MG63 (cell line): Measurements from ENCODE around the gene ATP1B1. TPM values are rescaled to one million over a fixed set of nuclear protein-coding genes. Genes with fewer than 3 reads are reported as not detected.
A peak's percentile ranks its signal among the peaks of the same experiment; 100 is the strongest.

Experiments
- DNase-seq: peaks from one replicate; pipeline ENCODE4 v3.0.0-alpha.2; 2020
- H3K27me3 ChIP-seq: fragments of 250-450 bp; sonication (Bioruptor Pico); 2 replicates; pipeline ENCODE4 v1.5.1; 2020; ENCODE audit warnings: mild to moderate bottlenecking, moderate library complexity
- H3K36me3 ChIP-seq: fragments of 250-450 bp; sonication (Bioruptor Pico); 2 replicates; pipeline ENCODE4 v1.5.1; 2020; ENCODE audit warnings: mild to moderate bottlenecking, moderate library complexity
- H3K4me3 ChIP-seq: fragments of 250-450 bp; sonication (Bioruptor Pico); 2 replicates; pipeline ENCODE4 v1.5.1; 2020; ENCODE audit warnings: mild to moderate bottlenecking, moderate library complexity
- H3K9me3 ChIP-seq: fragments of 250-450 bp; sonication (Bioruptor Pico); 2 replicates; pipeline ENCODE4 v1.5.1; 2020; ENCODE audit warnings: mild to moderate bottlenecking, moderate library complexity
- total RNA-seq: library from RNA; depleted of rRNA; stranded (reverse); fragments of >200 nt; shearing (Covaris generic); gene quantifications from 2 replicates; pipeline ENCODE4 v1.2.3, GENCODE V29; 2014; ENCODE audit warnings: low replicate concordance; rRNA removed

The ATP1B1 gene
- total RNA-seq: 2.5 and 3.7 TPM in 2 replicates

DNA sequence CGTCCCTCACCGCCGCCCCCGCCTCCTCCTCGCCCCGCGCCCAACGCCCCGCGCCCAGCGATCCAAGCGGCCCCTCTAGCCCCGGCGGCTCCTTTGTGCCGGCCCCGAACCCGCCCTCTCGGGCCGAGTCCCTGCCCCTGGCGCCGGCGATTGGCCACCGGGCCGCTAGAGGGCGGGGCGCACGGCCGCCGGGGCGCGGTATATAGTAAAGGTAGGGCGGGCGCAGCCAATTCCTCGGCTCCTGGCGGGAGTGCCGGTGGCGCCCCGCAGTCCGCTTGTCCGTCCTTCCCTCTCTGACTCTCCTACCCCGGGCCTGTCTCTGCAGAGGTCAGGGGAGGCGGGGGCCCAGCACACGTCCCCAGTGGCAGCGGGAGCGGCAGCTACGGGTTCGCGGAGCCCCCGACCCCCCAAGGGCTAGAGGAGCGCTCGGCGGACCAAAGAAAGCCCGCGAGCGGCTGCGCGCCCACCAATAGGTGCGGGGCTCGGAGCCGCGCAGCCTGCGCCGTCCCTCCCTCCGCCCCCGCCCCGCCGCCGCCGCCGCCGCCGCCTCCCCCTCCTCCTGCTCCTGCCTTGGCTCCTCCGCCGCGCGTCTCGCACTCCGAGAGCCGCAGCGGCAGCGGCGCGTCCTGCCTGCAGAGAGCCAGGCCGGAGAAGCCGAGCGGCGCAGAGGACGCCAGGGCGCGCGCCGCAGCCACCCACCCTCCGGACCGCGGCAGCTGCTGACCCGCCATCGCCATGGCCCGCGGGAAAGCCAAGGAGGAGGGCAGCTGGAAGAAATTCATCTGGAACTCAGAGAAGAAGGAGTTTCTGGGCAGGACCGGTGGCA lies at the start of gene ATP1B1:
ATP1B1 (plus strand) TSS at position 596 of the 826 bp plus-strand sequence; CDS start at position 736, 140 bp downstream.
- Histone ChIP-seq H3K9me3 (no peaks in the 10 kb centered on the region), H3K4me3 (peak within 1 kb of the TSS; percentile 89), H3K27me3 (peaks cover 17% of the 10 kb centered on the region), H3K36me3 (no peaks in the 10 kb centered on the region)
- peak; percentile 85 for DNase-seq

GRCh38 chr1:169059421-169059820 lies 47.1 kb upstream of the ATP1B1 start:
- Histone ChIP-seq H3K36me3 (no peaks in the 10 kb centered on the region), H3K9me3 (no peaks in the 10 kb centered on the region), H3K27me3 (0 out of 2 replicates have a peak, but pooled peaks cover 2% of the 10 kb centered on the region), H3K4me3 (no peak overlapping the region)
- no peak for DNase-seq

DNA sequence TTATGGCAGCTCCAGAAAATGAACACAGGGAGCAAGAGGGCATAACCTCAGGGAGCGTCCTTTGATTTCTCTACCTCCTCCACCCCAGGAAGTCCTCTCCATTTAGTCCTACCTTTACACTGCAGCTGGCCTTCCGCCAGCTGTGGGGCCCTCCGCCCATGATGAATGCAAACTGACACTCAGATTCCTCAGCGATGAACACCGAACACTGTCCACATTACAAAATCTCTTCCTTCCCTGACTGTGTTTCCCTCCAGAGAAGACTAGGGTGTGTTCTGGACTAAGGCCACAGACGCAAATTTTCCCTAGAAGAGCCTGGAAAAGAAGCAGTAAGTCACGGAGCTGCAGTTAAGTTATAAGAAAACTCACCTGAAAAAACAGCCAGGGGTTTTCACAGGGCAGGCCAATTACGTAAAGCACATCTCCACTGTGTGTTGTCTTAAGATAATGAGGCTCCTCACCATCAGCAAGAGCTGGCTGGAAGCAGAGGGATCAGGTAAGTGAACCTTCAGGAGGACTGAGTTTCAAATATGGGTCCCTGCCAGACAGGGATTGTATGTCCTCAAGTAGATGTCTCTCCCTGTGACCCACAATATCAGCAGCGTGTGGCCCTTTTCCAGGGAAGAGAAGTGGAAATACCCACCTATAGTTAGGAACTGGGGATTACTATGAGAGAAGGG lies 46.3 kb upstream of the ATP1B1 start:
- Histone ChIP-seq H3K27me3 (0 out of 2 replicates have a peak, but pooled peaks cover 2% of the 10 kb centered on the region), H3K36me3 (no peaks in the 10 kb centered on the region), H3K4me3 (no peak overlapping the region), H3K9me3 (no peaks in the 10 kb centered on the region)
- no peak for DNase-seq

DNA sequence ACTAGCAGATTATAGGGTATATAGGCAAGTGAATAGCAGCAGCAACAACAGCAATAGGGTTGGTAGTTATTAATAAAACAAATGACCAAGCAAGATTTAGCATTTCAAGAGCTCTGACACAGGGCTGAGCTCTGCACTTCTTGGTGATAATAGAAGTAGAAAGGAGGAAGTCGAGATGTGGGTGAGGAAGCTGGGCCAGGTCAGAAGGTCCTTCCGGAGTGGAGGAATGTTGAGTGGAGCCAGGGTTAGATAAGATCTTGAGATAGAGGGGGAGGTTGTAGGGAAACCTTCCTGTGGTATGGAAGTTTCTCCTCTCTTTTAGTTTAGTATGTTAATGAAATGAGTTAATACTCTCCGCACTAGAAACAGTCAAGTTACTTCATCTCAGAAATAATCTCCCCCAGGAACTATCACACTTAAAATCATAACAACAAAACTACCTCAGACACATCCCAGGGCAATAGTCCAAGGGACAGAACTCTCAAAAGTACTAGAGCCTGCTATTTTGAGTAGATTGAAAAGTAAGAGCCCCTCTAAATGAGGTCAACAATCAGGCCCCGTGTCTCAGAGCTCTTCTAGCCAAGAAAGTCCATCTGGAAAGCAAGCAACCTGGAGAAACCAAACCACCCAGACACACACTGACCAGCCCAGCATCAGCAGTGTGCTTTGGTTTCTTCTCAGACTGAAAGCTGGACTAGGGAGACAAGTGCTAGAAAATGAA lies 45.4 kb upstream of the ATP1B1 start:
- no peaks in the 10 kb centered on the region for H3K9me3 ChIP-seq
- H3K36me3 ChIP-seq: no peaks in the 10 kb centered on the region
- 0 out of 2 replicates have a peak, but pooled peaks cover 2% of the 10 kb centered on the region for H3K27me3 ChIP-seq
- no peak for DNase-seq
- H3K4me3 ChIP-seq: no peak overlapping the region

DNA sequence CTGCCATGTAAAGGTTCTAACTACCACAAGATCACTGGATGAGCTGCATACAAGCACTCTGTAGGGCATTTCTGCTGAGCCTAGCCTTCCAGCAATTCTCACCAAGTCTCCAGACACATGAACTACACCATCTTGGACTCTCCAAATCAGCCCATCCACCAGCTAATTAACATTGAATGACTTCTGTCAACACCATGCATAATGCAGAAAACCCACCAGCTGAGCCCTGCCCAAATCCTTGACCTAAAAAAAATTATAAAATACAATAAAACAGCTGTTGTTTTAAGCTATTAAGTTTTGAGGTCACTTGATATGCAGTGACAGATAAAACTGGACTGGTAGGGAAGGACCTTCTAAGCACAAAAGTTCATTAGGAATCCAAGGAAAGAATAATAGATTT lies 44.3 kb upstream of the ATP1B1 start:
- no peak for DNase-seq
- 0 out of 2 replicates have a peak, but pooled peaks cover 2% of the 10 kb centered on the region for H3K27me3 ChIP-seq
- no peaks in the 10 kb centered on the region for H3K36me3 ChIP-seq
- no peaks in the 10 kb centered on the region; the same call in 1 of the 2 replicates for H3K9me3 ChIP-seq
- H3K4me3 ChIP-seq: no peak overlapping the region

- Histone ChIP-seq H3K4me3 (no peak overlapping the region), H3K36me3 (no peaks in the 10 kb centered on the region), H3K9me3 (peaks cover 2% of the 10 kb centered on the region; the same call in 1 of the 2 replicates), H3K27me3 (no peaks in the 10 kb centered on the region)
- no peak for DNase-seq
Measured at GRCh38 chr1:169064103-169064502, 42.4 kb upstream of the ATP1B1 start.

DNA sequence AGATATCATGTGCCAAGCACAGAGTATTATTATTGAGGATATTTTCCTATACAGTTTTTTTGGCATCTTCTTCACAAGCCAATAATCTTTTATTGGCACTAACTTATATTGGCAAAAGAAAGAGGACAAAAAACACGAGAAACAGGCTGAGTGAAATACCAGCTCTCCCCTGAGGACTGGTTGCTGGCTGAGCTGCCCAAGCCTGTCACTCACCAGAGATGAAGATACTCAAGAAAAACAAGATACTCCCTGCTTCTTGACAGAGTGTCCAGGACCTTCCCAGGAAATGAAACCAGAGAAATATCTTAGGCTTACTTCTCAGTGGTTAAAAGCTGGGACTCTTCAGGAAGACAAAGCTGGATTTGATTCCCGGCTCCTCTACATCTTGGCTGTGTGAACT lies 35.9 kb upstream of the ATP1B1 start:
- no peak for DNase-seq
- Histone ChIP-seq H3K36me3 (no peaks in the 10 kb centered on the region), H3K4me3 (no peak overlapping the region), H3K9me3 (peaks cover 2% of the 10 kb centered on the region; the same call in 1 of the 2 replicates), H3K27me3 (no peaks in the 10 kb centered on the region)

- no peak overlapping the region for H3K4me3 ChIP-seq
- no peaks in the 10 kb centered on the region for H3K27me3 ChIP-seq
- H3K36me3 ChIP-seq: no peaks in the 10 kb centered on the region
- no peak for DNase-seq
- peaks cover 2% of the 10 kb centered on the region; the same call in 1 of the 2 replicates for H3K9me3 ChIP-seq
Measured at GRCh38 chr1:169070958-169071357, 35.5 kb upstream of the ATP1B1 start.

GRCh38 chr1:169072945-169073725 lies 33.4 kb upstream of the ATP1B1 start:
- DNase-seq: no peak
- no peaks in the 10 kb centered on the region for H3K9me3 ChIP-seq
- no peaks in the 10 kb centered on the region for H3K27me3 ChIP-seq

GRCh38 chr1:169078163-169078883 lies 28.2 kb upstream of the ATP1B1 start:
- Histone ChIP-seq H3K4me3 (no peak overlapping the region), H3K27me3 (no peaks in the 10 kb centered on the region), H3K36me3 (no peaks in the 10 kb centered on the region), H3K9me3 (no peaks in the 10 kb centered on the region)
- DNase-seq: no peak

More at GRCh38 chr1:169072945-169073725, 33.4 kb upstream of the ATP1B1 start:
- Histone ChIP-seq H3K4me3 (no peak overlapping the region), H3K36me3 (no peaks in the 10 kb centered on the region)

- Histone ChIP-seq H3K9me3 (no peaks in the 10 kb centered on the region), H3K36me3 (no peaks in the 10 kb centered on the region), H3K27me3 (no peaks in the 10 kb centered on the region), H3K4me3 (no peak overlapping the region)
- DNase-seq: peak; percentile 26
Measured at GRCh38 chr1:169081503-169082123, 24.9 kb upstream of the ATP1B1 start.

DNA sequence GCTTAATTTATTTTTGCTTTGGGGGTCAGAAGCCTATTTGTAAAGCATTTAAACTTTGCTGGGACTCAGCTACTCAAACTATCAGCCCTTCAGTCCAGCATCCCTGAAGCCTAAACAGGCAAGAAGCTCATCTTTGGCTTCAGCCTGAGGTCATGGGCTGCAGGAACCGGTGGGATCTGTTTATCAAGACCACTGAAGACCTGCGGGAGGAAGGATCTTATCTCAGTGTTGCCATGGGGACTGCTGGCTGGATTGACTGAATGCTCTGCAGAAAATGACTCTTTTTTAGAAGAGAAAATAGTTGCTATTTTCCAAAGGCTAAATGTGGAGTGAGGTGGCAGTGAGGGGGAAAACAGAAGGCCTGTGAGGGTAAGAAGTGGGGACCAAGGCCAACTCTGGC lies 20.6 kb upstream of the ATP1B1 start:
- Histone ChIP-seq H3K36me3 (no peaks in the 10 kb centered on the region), H3K4me3 (no peak overlapping the region), H3K9me3 (no peaks in the 10 kb centered on the region), H3K27me3 (no peaks in the 10 kb centered on the region)
- DNase-seq: no peak

DNA sequence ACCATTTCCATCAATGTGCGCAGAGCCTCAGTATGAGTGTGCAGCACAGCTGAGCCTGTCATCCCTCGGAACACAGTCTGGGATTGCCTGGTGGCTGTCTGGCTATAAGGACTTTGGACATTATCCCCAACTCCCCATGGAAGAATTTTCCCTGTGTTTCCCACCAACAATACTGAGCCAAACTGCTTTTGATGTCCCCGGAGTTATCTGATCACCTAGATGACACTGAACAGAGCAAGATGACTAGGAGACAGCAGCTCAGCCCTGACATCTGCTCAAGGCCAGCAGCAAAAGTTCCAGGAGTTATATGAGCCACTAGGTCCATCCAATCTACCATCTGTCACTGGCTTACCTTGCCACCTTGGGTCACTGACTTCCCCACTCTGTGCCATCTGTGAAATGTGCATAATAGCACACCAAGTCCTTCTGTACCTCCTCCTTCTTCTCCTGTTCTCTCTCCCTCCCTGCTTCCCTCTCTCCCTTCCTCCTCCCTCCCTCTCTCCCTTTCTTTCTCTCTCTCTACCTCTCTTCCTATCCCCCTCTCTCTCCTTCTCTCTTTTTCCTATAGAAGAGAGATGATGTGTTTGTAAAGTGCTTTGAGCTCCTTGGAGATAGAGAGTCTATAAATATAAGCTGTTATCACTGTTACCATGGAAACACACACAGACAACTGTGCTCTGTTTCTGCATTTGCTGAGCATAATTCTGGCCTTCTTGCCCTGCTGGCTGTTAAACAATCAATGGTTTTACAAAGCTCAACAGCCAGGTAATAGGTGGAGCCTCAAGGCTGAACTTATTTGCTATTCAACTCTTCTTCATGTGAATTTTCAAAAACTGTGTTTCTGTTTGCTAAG lies 19.7 kb upstream of the ATP1B1 start:
- DNase-seq: no peak
- H3K27me3 ChIP-seq: no peaks in the 10 kb centered on the region
- no peaks in the 10 kb centered on the region for H3K9me3 ChIP-seq

GRCh38 chr1:169087876-169088275 lies 18.6 kb upstream of the ATP1B1 start:
- Histone ChIP-seq H3K4me3 (no peak overlapping the region), H3K27me3 (no peaks in the 10 kb centered on the region), H3K9me3 (no peaks in the 10 kb centered on the region), H3K36me3 (no peaks in the 10 kb centered on the region)
- DNase-seq: no peak

More for the DNA sequence above, 19.7 kb upstream of the ATP1B1 start:
- Histone ChIP-seq H3K36me3 (no peaks in the 10 kb centered on the region), H3K4me3 (no peak overlapping the region)
